ENCODE measurements around the gene RPL22.

Gene RPL22

DNA sequence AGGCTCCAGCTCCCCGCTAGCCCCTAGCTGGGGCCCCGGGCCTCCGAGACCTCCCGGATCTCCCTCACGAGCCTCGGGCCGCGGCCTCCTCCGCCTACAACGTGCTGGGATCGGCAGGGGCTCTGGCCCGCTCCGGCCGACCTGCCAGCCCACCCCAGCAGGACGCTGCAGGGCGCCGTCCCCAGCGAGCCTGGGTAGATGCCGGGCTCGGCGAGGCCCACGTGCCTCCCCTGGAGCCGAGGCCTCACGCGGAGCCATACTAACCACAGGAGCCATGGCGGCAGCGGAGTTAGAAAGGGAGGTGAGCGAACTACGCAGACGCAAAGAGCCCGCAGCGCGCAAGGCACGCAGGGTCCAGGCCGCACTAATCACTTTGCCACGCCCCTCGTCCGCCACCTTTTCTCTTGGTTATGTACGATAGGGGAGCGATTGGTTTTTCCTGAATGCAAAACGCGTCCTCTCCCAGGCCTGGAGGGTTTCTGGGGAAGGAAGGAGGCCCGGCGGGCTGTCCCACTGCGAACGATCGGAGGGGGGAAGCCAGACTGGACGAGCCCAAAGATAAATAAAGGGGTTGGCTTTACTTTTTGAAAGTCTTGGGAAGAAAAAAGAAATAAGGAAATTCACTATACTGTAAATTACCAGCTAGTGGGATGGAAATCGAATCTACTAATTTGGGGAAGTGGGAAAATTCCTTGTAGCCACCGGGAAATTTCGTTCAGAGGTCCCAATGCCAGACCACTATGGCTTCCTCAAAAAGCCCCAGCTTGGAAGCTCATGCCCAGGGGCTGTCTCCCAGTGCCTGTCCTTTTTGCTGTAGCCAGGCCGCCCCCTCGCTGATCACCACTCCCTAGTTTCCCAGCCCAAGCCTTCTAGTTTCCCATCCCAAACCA lies at the start of gene RPL22:
TSS of gene RPL22 (minus strand) at position 298 of the 890 bp plus-strand sequence. CDS start at position 276, 22 bp downstream.
- peak; percentile 97 for DNase-seq

DNA sequence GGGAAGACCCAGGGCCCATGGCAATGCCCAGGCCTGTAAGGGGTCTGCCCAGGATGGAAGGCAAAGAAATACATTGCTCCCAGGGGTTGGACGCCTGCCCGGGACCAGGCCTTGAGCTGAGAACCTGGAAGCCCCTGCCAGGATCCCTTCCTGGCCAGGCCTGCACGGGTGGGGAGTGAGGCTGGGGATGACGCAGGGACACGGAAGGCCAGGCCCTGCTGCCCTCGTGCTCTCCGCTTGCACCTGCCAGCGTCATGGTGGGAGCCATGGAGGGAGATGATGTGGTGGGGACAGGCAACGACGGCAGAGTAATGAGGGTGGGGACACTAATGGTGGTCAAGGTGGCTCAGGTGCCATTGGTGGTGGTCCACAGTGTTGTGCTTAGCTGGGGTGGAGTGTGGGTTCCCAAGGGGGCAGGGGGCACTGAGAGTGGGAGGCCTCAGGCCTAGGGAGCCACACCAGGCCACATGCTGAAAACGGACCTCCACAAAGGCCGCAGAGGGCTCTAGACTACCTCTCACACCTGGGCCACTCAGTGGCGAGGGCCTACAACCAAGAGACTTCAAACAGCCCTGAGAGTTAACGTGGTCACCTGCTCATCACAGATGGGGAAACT lies 48.9 kb upstream of the RPL22 start:
- DNase-seq, result no peak

DNA sequence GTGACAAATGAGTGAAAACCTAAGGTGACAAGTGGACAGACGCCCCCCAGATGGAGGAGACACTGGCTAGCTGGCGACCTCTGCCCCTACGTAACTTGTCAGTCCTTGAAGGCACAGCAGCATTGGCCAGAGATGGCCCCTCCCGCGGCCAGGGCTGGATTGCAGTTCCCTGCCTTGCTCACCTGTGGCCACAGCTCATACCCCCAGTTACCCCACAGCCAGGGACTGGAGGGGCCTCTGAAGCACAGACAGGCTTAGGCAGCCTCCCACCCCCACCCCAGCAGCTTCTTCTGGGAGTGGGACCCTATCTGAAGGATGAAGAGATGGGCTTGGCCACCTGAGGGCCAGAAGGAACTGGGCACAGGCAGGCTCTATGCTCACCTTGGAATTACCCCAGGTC lies 48.3 kb upstream of the RPL22 start:
- no peak for DNase-seq

DNA sequence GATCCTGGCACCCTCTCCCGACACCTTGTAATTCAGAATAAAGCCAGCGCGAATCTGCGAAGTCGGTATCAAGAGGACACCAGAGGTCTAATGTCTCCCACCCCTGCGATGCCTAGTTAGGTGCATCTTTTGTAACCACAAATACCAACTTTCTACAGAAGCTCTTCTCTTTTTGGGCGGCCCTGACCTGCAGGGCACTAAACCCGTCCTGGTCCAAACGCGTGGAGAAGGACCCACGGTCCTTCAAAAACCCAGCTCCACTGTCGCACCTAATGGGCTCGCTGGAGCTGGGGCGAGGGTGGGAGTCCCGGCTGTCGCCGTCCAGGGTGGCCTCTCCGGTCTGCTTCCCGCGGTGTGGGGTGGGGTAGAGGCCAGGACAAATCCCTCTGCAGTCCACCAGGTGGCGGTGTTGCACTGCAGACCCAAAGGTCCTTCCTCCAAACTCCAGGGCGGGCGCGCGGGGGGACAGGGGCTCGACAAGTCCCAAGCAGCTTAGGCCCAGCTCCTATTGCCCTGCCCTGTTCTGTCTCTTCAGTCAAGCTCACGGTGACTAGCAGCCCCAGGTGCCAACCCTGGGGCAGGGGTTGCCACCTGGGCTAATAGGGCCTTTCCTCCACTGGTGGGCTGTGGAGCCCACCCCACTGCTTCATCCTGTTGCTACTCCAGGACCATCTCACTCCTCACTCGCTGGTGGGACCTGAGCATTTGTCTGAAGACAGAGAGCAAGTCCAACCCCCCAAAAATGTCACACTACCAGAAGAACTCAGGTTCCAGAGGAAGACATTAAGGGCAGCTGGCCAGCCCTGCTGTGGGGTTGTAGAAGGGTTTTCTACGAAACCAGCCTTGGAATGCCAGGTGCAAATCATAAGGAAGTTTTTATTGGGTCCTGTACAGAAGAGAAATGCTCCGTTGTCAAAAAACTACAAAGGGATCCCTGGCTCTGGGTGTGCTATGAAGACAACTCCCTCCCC lies 47.4 kb upstream of the RPL22 start:
- DNase-seq, result no peak

DNA sequence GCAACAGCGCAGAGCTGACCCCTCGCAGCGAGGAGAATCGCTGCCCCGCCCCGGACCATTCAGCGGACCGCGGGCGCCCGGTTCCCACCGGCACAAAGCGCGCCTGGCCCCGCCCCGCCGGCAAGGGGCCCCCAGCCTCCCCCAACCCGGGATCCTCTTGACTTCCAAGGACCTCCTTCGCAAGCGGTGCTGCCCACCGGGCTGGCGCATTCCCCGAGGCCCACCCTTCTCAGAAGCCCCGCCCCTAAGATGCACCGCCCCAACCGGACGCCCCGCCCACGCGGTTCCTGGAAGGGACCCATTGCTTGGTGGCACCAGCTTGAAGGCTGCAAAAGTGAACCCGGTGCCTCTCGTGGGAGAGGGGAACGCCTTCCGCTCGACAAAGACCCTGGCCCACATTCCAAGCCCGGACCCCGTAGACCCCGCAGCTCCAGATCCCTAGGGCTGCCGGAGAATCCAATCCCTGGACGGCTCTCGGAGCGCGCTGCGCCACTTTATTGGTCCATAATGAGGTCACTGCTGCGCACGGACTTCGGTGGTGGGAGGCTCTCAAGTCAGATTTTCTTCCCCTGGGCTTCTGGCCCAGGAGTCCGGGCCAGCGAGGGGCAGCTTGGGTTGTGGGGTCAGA lies 46.6 kb upstream of the RPL22 start:
- no peak for DNase-seq

DNA sequence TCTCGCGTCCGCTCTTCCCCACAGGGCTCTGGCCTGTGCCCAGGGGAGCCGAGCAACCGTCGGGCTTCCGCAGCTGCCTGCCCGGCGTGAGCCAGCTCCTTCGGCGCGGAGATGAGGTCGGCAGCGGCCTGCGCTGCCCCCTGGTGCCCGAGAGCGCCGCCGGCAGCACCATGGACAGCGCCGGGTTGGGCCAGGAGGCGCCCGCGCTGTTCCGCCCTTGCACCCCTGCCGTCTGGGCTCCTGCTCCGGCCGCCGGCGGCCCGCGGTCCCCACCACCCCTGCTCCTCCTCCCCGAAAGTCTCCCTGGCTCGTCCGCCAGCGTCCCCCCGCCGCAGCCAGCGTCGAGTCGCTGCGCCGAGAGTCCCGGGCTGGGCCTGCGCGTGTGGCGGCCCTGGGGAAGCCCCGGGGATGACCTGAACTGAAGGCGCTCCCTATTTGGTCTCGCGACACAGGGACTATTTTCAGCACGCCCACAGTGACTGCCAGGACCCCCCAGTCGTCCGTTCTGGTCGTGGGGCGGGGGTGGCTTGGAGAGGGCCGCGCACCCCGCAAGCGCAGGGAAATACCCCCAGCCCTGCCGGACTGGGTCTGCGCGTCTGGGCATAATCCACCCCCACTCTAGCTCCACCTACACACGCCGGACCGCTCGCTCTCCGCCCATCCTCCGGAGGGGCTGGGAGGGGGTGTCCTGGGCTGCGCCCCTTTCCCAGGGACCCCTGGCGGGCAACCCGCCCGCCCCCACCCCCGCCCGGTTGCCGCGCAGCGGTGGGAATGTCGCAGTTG lies 45.9 kb upstream of the RPL22 start:
- DNase-seq, result no peak

DNA sequence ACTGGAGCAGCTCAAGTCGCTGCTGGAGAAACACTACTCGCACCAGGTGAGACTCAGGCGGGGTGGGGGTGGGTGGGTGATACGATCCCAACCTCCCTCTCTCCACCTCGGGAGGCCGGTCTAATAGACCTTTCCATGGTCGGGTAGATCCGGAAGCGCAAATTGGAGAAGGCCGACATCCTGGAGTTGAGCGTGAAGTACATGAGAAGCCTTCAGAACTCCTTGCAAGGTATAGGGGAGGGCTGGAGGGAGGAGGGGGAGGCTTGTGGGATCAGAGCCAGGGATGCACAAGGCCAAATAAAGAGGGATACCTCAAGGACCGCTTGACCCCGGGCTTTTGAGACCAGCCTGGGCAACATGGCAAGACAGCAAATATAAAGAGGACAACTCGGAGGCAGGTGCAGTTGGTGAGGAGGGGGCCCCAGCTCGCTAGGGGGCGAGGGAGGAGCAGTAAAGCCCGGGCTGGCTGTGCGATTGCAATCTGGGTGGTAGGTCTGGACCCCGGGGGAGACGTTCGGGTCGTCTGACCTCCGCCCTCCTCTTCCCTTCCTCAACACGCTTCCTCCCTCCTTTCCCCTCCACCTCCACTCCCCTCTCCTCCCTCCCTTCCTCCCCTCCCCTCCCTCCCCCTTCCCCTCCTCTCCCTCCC lies 45.1 kb upstream of the RPL22 start:
- DNase-seq, result no peak

DNA sequence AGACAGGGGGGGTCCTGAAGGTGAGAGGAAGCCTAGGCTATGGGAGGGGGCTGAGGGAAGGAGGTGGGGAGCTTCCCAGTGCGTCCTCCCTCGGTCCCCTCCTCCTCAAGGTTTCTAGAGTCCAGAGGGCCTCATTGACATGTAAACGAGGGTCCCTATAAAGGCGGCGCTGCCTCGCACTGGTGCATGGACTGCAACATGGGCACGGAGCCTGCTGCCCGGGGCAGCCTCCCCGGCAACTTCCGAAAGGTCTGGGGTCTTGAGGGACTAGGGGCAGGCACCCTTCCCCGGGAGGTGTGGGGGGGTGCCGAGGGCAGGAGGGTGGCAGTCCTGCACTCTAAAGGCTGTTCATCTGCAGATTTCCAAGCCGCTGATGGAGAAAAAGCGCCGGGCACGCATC lies 44.6 kb upstream of the RPL22 start, which contains the start of gene HES3:
TSS of gene HES3 (plus strand) at position 187 of the 400 bp plus-strand sequence. CDS start at position 374, 187 bp downstream.
- no peak for DNase-seq

DNA sequence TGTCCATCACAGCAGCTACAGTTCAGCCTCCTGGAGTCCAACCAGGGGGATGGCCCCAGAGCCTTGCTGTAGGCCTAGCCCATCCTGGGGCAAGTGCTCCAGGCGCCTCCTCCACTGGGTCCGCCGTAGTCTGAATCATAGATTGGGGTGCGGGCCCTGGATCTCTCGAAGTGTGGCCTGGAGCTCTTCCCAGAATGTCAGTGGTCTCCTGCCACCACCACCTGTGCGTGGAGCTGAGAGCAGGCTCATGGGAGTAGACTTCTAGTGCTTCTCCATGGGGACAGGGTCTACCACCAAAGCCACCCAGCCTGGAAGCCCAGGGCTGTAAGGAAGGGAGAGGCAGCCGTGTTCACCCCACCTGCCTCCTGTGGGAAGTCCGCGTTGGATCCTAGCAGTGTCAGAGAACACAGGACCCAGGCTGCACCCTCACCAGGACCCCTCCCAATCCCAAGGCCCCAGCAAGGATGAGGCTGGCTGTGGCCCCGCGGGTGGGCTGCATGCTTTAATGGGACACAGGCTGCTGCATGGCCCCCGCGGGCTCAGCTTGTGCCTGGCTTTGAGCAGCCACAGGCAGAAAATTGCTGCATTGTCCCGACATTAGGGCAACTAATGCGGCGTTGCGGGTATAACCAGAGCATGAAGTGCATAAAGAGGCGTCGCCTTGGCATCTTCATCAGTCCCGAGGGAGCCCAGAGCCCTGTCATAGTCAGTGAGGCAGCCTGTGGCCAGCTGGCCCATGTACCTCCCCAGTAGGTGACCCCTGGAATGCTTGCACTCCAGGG lies 43.8 kb upstream of the RPL22 start:
- no peak for DNase-seq

DNA sequence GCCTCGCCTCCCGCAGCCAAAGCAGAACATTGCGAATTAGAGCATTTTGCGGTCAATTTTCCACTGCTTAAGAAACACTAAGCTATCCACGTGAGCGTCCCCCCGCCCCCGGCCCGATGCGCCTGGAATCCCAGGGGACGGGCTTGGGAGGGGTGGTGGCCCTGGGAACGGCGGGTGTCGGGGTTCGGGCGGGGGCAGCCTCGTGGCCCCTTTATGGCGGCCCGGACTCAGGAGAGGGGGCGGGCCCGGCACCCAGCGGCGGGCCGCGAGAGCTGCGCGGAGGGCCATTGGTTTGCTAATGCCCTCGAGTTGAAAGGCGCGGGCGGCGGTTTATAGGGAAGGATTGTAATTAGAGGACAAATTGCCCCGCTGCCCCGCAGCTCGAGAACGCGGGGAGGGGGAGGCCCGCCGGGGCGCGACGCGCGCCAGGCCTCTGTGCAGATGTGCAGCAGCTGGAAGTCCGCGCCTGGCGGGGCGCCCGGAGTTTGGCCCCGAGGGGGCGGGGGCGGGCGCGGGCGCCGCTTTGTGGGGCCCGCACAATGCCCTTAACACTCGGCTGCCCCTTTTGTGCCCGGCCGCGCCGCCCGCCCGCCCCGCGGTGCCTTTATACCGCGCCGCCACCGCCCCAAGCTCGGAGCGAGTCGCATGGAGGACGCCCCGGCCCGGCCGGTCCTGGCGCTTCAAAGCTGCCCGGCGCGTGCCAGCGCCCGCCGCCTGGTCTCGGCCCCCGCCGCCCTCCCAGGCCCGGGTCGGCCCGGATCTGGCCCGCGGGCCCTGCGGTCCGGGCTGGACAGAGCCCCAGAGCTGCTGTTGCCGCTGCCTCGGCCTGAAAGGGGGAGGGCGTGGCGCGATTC lies 42.7 kb upstream of the RPL22 start:
- DNase-seq, result no peak

DNA sequence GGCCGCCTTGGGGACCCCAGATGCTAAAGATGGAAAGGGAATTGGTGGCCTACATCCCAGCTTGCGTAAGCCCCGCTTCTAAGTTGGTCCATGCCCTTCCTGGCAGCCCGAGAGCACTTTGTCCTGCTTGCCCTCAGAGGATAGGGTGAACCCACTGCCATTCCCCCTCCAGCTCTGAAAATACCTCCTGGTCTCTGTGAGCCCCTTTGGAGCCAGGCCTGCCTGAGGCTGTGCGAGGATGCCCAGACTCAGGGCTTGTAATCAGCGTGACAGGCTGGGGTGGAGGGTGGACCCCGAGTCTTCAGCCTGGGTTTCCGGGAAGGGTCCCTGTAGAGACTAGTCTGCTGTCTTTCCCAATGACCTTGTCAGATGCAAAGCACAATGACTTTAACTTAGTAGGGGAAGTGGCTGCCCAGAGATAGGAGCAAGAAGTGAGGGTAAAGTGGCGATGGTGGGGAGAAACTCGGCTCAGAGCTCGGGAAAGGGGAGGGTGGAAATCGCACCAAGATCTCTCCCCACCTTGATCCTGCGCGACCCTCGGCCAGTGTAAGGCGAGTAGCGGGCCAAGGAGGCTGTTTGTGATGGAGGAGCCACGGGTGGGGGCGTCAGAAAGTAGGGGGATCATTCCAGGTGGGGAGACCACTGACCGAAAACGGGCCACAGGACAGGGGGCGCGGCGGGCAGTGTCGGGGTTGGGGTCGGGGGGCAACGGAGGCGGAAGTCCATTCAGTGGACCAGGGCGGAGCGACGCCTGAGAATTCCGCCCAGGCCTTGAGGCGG lies 41.9 kb upstream of the RPL22 start:
- DNase-seq, result no peak

DNA sequence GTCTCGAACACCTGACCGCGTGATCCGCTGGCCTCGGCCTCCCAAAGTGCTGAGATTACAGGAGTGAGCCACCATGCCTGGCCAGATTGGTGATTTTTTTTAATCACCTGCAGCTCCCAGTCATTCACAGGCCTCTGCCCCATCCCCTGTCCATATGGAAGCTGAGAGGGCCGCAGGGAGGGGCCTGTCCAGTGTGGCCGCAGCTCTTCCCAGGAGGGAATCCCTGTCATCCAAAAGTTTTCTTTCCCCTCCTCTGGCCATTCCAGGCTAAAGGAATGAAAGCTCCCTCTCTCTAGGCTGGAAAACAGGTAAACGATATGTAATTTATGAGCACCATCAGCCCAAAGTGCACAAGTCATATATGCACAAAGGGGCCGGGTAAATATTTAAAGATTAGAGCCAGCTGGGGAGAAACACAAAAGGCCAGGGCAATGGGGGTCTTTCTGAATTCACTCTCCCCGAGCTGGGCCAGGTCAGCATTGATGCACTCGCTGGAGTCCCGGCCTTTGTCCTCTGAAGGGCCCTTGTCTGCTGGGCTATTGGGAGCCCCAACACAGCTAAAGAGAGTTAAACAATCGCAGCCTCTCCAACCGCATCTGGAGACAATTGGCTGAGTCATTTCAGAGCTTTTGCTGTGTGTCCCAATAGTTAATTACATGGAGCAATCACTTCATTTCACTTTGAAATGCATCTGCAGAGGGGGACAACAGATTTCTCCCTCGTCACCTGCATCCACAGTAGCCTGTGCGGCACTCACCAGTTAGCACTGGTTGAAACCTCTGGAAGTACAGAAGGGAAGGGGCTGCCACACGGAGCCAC lies 40.8 kb upstream of the RPL22 start:
- no peak for DNase-seq

DNA sequence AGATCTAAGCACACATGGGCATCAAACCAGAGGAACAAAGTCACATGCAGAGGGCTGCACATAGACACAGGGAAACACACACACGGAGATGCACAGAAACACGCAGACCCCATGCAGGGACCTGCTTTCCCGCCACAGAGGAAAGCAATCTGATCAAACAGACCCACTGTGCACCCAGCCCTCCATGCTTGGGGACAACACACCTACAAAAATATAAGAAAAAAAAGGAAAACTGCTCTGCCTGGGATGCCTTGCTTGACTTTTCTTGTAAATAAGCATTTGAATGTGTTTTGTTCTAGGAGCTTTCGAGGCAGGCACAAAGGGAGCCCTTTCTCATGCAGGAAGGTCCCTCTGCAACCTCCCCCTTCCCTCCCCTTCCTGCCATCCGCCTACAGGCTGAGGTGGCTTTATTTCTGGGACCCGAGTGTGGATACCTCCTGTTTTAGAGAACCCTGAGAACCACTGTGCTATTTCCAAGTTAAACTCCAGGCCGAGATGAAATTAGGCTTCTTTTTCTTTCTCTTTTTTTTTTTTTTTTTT lies 39.9 kb upstream of the RPL22 start:
- no peak for DNase-seq

DNA sequence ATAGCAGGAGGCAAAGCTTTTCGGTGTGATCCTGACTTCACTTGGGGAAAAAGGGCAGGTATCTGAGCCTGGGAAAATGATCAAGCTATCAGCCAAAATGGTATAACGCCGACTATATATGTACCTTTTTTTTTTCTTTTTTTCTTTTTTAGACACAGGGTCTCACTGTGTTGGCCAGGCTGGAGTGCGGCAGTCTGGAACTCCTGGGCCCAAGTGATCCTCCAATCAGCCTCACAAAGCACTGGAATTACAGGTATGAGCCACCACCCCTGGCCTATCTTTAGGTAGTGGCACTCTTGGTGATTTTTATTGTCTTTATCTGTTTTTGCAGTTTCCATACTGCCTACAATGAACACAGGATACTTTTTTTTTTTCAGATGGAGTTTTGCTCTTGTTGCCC lies 37.7 kb upstream of the RPL22 start:
- DNase-seq, result no peak

DNA sequence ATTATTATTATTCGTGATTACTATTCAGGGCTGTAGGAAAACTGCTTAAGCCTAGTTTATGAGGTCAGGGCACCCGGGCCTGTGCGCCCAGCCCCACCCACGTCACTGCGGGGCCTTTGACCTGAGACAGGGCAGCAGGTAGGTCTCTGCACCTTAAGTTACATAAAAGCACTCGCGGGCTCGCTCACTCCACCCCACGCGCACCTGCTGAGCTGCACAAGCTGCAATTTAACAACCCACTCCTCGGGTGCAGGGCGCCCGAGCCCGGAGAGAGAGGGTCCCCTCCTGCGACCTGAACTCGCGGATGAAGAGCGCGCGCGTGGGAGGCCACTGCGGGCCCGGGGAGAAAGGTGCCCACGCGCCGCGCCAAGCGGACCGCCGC lies 35.9 kb upstream of the RPL22 start:
- DNase-seq, result no peak

DNA sequence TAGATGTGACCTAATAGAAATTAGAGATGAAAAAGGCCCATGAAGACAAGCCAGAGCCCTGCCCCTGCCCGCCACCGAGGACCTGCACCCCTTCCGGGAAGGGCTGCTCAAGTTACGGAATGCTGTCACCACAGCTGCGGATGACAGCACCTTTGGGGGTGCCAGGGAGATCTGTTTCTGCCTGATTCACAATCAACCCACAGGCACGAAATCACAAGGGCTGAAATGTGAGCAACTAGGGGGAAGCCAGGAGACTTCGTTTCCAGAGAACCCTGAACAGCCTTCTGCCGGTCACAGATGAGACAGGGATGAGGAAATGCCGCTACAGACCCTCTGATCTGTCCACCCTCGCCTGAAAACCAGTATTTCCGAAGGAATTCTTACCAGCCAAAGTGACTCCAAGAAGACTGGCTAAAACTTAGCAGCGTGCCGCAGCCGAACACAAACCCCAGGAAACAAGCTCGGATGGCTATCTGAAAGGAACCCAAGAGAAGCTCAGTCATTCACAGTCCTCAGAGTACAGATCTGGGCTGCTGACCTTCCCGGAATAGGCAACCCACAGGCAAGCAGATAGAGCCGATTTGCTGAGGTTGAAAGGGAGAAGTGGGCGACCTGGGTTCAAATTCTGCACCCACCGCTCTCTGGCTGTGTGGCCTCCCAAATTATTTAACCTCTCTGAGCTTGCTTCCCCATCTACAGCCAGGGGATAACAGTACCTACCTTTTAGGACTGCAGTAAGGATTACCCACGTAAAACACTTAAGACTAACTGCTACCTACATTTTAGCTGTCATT lies 35.3 kb upstream of the RPL22 start:
- no peak for DNase-seq

DNA sequence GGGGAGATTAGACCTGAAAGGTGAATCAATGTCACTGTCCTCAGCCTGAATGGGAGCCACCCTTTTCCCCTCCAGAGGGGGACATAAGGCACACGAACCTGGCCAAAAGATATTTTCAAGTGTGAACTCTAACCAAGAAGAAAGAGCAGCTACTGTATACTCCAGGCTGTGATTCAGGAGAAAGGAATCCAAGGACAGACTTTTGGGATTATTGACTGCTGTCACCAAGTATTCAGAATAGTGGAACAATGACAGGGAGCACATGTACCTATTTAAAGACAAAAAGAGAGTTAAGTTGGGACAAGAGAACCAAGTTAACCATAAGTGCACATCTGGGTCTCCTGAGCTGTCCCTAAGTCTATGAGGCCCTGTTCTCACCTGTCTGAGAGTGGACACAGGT lies 34.0 kb upstream of the RPL22 start:
- DNase-seq, result no peak
